Activated T-cell treated with anti-CD3 and anti-CD28 coated beads, Interleukin-2, amount 50 U/mL, for 24 hours (primary cell): ENCODE results near the gene MCU.

ENCODE experiments used
- DNase-seq: peaks from one replicate; pipeline ENCODE4 v3.0.0-alpha.2; 2020
- H3K27ac Mint-ChIP-seq: 2 replicates; pipeline ENCODE4 v1.8.0; 2020; ENCODE audit warnings: mild to moderate bottlenecking, mixed read lengths
- H3K27me3 Mint-ChIP-seq: 2 replicates; pipeline ENCODE4 v1.8.0; 2020; ENCODE audit warnings: mixed read lengths
- H3K36me3 Mint-ChIP-seq: 2 replicates; pipeline ENCODE4 v1.8.0; 2020; ENCODE audit warnings: low read depth, mixed read lengths
- H3K4me1 Mint-ChIP-seq: 2 replicates; pipeline ENCODE4 v1.8.0; 2020; ENCODE audit warnings: low read depth, mixed read lengths
- H3K4me3 Mint-ChIP-seq: 2 replicates; pipeline ENCODE4 v1.8.0; 2020; ENCODE audit warnings: mild to moderate bottlenecking, moderate library complexity, mixed read lengths
- H3K9me3 Mint-ChIP-seq: 2 replicates; pipeline ENCODE4 v1.8.0; 2020; ENCODE audit warnings: mixed read lengths

The MCU gene

DNA sequence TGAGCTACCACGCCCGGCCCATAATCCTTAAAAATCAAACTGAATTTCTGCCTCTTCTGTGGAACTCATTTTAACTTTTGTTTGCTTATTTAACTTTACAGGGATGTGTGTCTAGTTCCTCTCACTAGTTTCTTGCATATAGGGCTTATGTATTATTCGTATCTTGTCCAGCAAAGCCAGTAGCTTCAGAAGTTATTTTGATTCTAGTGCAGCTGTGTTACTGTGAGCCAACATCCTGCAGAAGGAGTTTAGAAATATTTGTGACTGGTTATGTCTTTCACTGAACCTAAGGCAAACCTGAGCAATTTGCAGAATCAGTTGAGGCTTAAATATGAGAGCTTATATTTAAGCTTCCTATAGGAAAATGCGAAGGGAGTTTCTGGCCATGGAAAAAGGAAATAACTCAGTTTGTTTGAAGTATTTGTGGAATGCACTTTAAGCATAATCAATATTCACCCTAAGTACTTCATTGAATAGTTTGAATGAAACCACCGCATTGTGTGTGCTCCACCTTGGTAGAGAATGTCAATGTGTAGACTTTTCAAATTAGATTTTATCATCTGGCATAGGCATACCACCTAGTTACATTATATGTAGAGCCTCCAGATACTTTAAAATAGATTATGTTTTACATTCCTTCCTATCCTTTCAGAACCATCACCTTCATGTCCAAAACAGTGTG, 90.8 kb downstream of the MCU start:
- no peaks in the 10 kb centered on the region for H3K27me3 Mint-ChIP-seq
- H3K4me3 Mint-ChIP-seq: no peak overlapping the region
- no peak overlapping the region for H3K27ac Mint-ChIP-seq
- H3K4me1 Mint-ChIP-seq: peaks cover 4% of the 10 kb centered on the region
- no peak for DNase-seq
- no peaks in the 10 kb centered on the region for H3K36me3 Mint-ChIP-seq
- no peaks in the 10 kb centered on the region for H3K9me3 Mint-ChIP-seq

DNA sequence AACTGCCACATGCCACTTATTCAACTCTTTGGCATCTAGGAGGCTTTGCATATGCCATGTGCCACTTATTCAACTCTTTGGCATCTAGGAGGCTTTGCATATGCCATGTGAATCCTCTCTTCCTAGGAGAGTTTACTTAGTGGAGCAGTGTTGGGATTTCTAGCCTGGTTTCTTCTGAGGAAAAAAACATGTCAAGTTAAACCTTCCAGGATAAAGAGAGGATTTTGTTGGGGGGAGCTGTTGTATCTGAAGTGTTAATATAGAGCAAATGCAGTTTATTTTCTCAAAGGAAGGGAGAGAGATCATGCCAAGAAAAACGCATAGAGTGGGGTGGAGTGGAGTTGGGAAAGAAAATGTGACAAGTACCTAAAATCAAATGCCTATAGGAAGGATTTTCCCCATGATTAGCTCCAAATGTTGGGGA, 91.5 kb downstream of the MCU start:
- peaks cover 8% of the 10 kb centered on the region for H3K4me1 Mint-ChIP-seq
- H3K4me3 Mint-ChIP-seq: no peak overlapping the region
- H3K36me3 Mint-ChIP-seq: peaks cover 3% of the 10 kb centered on the region
- DNase-seq: no peak
- no peak overlapping the region for H3K27ac Mint-ChIP-seq
- H3K27me3 Mint-ChIP-seq: no peaks in the 10 kb centered on the region
- H3K9me3 Mint-ChIP-seq: no peaks in the 10 kb centered on the region

DNA sequence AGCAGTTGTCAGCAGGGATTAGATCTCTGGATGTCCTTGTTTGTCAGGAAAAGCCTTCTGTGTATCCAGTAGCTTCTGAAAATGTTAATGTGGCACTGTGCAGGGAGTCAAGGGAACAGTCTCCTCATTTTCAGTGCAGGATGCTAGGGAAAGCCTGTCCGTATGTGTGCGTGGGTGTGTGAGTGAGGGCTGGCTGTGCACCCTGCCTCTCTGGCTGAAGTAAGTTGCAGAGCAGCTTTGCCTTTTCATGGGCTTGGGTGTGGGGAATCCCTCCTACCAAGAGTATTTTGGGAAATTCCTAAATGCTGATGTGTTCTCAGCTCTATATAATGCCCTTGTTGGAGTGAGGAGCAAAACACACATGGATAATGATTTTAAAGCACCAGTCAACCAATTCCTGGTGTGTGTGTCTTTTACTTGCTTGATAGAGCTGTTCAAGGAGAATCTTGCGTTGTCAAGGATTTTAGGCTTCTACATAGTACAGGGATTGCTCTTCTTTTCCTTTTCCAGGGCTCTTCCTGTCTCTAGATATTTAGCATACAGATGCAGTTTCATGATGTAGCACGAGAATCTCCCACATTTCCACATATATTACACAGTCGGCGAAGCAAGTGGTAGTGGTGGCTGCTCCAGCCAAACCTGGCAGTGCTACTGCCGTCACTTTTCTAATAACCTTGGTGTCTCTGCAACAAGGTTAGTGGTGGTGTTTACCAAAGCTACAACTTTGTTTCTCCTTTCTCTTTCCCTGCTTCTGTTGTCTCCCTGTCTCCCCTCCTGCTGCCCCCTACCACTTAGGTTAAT, 92.8 kb downstream of the MCU start:
- Mint-ChIP-seq H3K9me3 (no peaks in the 10 kb centered on the region), H3K4me3 (no peak overlapping the region), H3K36me3 (peaks cover 3% of the 10 kb centered on the region), H3K4me1 (peaks cover 12% of the 10 kb centered on the region), H3K27me3 (no peaks in the 10 kb centered on the region), H3K27ac (no peak overlapping the region)
- no peak for DNase-seq

DNA sequence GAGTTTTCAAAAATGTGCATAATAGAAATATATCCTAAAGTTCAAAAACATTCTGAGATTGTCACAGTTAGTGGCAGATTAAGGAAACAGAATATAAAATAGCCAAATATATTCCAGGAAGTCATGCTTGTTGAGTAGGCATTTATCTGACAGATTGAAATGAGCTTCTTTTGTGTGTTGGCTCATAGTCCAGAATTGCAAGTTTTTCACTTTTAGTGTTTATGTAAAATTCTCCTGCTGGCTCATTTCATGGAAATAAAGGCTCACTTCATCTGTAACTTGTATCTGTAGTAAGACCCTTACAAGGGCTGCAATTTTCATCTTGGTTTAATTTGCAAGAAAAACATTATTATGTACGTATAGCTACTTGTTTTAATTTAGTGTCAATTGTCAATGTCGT, 93.5 kb downstream of the MCU start:
- peaks cover 14% of the 10 kb centered on the region for H3K4me1 Mint-ChIP-seq
- no peak for DNase-seq
- H3K27me3 Mint-ChIP-seq: no peaks in the 10 kb centered on the region
- H3K36me3 Mint-ChIP-seq: peaks cover 3% of the 10 kb centered on the region
- H3K27ac Mint-ChIP-seq: no peak overlapping the region
- H3K4me3 Mint-ChIP-seq: no peak overlapping the region
- no peaks in the 10 kb centered on the region for H3K9me3 Mint-ChIP-seq

DNA sequence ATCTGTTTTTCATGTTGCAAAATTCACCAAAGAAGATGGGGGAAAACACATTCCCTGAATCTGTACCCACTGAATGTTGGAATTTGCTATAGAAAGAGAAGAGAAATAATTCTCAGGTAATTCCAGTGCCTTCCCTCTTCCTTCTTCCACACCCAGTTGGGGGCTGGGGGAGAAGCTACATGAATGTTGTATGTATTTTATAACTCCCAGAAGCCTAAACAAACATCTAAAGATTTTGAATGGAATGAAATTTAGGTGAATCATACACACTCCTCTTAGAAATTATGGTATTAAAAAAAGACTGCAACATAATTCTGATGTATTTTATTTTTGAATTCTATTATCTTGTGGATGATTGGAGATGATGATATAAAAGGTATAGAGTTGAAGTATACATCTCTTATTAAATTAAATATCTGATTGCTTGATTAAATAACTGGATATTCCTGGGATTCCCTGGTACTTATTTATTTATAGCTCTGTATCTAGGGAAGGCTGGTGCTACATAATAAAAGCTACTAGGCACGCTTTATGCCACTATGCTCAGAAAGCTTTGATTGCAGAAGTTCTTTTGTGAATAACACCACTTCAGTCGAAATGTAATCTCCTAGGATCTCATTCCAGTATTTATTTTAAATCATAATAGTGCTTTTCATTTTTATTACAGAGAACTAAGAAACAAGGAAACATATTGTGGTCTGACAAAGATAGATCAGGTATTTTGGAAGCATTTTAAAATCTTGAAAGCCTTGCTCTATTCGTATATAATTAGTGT, 98.5 kb downstream of the MCU start:
- Mint-ChIP-seq H3K27me3 (no peaks in the 10 kb centered on the region), H3K27ac (no peak overlapping the region), H3K36me3 (peaks cover 3% of the 10 kb centered on the region), H3K4me3 (no peak overlapping the region), H3K4me1 (peaks cover 14% of the 10 kb centered on the region), H3K9me3 (no peaks in the 10 kb centered on the region)
- DNase-seq: no peak

DNA sequence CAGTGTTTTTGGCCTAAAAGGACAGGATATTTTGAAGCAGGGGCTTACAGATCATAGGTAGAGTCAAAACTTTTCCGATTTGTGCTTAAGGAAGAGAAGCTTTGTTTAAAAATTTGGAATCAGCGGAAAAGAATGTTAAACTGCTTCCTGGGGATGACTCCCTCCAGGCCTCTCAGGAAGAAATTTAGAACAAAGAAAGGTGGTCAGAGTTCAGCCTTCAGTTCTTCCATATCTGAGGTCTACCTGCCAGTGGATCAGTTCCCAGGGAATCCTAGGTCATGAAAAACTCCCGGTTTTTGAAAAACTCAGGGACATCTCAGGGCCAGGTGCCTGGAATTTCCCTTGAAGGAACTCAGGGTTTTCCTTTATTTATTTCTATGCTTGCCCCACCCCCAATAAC, 100.3 kb downstream of the MCU start:
- H3K4me1 Mint-ChIP-seq: peaks cover 16% of the 10 kb centered on the region
- no peaks in the 10 kb centered on the region for H3K27me3 Mint-ChIP-seq
- no peaks in the 10 kb centered on the region for H3K9me3 Mint-ChIP-seq
- no peak overlapping the region for H3K27ac Mint-ChIP-seq
- H3K36me3 Mint-ChIP-seq: peaks cover 3% of the 10 kb centered on the region
- DNase-seq: no peak
- no peak overlapping the region for H3K4me3 Mint-ChIP-seq

DNA sequence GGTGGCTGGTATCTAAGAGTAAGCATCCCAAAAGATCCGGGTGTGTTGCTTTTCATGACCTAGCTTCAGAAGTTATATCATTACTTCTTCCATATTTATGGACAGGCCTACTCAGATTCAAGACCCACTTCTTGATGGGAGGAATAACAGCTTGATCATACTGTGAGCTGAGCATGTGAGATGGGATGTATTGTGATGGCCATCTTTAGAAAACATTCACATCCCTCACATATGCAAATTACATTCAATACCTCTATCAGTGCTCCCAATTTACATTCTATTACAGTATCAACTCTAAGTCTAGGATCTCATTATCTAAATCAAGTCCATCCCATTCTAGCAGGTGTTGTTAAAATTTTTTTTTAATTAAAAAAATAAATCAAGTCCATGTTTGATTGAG, 101.8 kb downstream of the MCU start:
- no peaks in the 10 kb centered on the region for H3K27me3 Mint-ChIP-seq
- H3K36me3 Mint-ChIP-seq: no peaks in the 10 kb centered on the region
- H3K4me3 Mint-ChIP-seq: no peak overlapping the region
- H3K4me1 Mint-ChIP-seq: peaks cover 12% of the 10 kb centered on the region
- no peaks in the 10 kb centered on the region for H3K9me3 Mint-ChIP-seq
- DNase-seq: no peak
- no peak overlapping the region for H3K27ac Mint-ChIP-seq

DNA sequence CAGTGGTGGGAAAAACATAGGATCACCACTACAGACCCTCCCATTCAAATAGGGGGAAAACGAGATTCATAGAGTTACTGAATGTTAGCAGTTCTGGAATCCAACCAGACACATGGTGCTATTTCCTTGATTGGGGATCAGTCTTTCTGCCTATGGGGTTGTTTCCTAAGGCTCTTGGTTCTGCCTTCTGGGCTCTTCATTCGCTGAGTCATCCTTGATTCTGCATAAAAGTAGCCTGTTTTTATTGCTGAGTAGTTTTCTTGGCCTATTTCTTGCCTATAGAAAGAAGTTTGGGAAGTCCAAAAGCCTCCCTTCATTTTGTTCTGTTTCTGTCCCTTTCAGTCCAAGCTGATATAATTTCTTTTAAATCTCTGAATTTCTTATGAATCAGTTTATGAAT, 102.3 kb downstream of the MCU start:
- H3K27ac Mint-ChIP-seq: no peak overlapping the region
- H3K36me3 Mint-ChIP-seq: no peaks in the 10 kb centered on the region
- no peaks in the 10 kb centered on the region for H3K9me3 Mint-ChIP-seq
- no peak overlapping the region for H3K4me3 Mint-ChIP-seq
- no peak for DNase-seq
- no peaks in the 10 kb centered on the region for H3K27me3 Mint-ChIP-seq
- H3K4me1 Mint-ChIP-seq: peaks cover 9% of the 10 kb centered on the region

DNA sequence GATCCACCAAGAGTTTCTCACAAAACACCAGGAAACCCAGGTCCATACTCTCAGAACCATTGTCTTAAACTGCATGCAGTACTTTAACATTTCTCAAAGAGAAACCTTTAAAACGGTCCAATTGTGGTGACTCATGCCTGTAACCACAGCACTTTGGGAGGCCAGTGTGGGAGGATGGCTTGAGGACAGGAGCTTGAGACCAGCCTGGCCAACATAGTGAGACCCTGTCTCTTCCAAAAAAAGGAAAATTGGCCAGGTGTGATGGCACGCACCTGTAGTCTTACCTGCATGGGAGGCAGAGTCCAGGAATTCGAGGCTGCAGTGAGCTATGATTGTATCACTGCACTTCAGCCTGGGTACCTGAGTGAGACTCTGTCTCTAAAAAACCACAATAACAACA, 104.1 kb downstream of the MCU start:
- no peaks in the 10 kb centered on the region for H3K36me3 Mint-ChIP-seq
- no peaks in the 10 kb centered on the region for H3K27me3 Mint-ChIP-seq
- H3K4me3 Mint-ChIP-seq: no peak overlapping the region
- peaks cover 10% of the 10 kb centered on the region for H3K4me1 Mint-ChIP-seq
- H3K9me3 Mint-ChIP-seq: no peaks in the 10 kb centered on the region
- DNase-seq: no peak
- H3K27ac Mint-ChIP-seq: no peak overlapping the region

DNA sequence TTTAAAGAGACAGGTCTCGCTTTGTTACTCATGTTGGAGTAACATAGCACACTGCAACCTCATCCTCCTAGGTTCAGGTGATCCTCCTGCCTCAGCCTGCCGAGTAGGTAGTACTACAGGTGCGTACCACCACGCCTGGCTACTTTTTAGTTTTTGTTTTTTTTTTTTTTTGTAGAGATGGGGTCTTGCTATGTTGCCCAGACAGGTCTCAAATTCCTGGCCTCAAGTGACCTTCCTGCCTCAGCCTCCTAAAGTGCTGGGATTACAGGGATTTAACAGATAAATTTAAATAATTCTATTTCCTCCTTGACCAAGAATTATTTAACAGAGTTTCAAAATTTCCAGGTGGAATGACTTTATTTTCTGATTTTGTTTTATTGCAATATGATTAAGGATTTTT, 104.6 kb downstream of the MCU start:
- no peaks in the 10 kb centered on the region for H3K36me3 Mint-ChIP-seq
- H3K9me3 Mint-ChIP-seq: no peaks in the 10 kb centered on the region
- H3K4me1 Mint-ChIP-seq: peaks cover 14% of the 10 kb centered on the region
- DNase-seq: no peak
- no peak overlapping the region for H3K4me3 Mint-ChIP-seq
- H3K27ac Mint-ChIP-seq: no peak overlapping the region
- no peaks in the 10 kb centered on the region for H3K27me3 Mint-ChIP-seq

DNA sequence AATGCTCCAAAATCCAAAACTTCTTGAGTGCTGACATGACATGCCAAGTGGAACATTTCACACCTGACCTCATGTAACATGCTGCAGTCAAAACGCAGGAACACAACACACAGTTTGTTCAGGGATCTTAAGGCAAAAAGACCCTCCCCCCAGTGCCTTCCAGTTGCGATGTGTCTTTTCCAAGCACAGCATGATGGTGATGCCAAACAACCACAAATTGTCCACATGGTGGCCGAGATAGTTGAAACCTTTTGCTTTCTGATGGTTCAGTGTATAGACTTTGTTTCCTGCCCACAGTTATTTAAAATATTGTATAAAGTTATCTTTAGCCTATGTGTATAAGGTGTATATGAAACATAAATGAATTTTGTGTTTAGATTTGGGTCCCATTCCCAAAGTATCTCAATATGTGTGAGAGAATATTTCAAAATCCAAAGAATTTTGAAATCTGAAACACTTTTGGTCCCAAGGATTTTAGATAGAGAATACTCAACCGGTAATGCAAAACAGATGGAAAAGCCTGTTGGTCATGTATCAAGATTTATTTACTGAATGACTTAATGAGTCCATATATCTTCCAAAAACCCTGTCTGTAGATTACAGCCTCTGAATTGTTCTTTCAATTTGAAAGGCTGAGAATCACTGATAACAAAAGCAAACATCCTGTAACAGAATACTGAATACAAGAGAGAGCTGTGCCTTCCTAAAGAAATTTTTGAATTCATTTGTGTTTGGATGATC, 108.2 kb downstream of the MCU start:
- Mint-ChIP-seq H3K4me3 (no peak overlapping the region), H3K36me3 (no peaks in the 10 kb centered on the region), H3K9me3 (no peaks in the 10 kb centered on the region), H3K27me3 (no peaks in the 10 kb centered on the region), H3K27ac (no peak overlapping the region), H3K4me1 (peaks cover 26% of the 10 kb centered on the region)
- no peak for DNase-seq

DNA sequence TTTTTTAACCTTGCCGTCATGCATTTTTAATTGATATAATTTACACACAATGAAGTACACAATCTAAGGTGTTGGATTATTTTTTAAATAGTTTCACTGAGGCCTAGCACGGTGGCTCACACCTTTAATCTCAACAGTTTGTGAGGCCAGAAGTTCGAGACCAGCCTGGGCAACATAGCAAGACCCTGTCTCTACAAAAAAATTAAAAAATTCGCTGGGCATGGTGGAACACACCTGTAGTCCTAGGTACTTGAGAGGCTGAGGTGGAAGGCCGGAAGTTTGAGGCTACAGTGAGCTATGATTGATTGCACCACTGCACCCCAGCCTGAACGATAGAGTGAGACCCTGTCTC, 108.8 kb downstream of the MCU start:
- Mint-ChIP-seq H3K9me3 (no peaks in the 10 kb centered on the region), H3K27ac (no peak overlapping the region), H3K4me1 (peaks cover 26% of the 10 kb centered on the region), H3K27me3 (no peaks in the 10 kb centered on the region), H3K36me3 (no peaks in the 10 kb centered on the region), H3K4me3 (no peak overlapping the region)
- DNase-seq: no peak

DNA sequence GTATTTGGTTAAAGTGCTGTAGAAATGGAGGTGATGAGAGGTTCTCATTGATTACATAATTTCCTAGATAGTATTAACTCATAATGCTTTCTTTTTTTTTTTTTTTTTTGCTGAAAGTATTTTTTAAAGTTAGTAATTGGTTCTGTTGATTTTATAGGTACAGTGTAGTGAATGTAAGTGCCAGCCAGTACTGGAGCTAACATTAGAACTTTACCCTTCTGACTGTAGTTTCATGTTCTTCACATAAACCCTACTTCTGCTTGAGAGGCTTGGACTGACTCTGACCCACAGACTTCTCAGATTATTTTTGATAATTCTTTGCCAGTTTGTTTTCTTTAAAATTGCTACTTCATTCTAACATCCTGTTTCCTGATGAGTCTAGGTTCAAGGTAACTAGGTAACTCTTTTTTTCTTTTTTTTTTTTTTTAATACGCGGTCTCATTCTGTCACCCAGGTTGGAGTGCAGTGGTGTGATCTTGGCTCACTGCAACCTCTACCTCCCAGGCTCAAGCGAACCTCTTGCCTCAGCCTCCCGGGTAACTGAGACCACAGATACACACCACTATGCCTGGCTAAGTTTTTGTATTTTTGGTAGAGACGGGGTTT, 109.4 kb downstream of the MCU start:
- no peak for DNase-seq
- Mint-ChIP-seq H3K27ac (no peak overlapping the region), H3K27me3 (no peaks in the 10 kb centered on the region), H3K4me3 (no peak overlapping the region), H3K36me3 (no peaks in the 10 kb centered on the region), H3K9me3 (no peaks in the 10 kb centered on the region), H3K4me1 (peaks cover 24% of the 10 kb centered on the region)

DNA sequence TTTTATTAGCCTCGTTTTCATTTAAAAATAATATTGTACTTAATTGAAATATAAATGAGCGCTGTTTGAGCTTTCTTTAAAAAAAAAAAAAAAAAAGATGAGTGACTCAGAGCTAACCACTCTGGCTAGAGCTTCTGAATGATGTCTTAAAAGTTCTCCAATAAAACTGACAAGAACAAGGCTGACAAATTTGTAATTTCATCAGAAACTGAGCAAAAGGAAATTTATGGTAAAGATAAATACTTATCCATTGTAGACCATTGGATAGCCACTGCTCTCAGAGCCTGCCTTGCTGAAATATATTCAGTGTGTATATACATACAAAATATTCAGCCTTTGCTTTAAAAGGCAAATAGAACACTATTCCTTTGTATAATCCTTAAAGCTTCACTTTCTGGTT, 110.4 kb downstream of the MCU start:
- Mint-ChIP-seq H3K4me3 (no peak overlapping the region), H3K27me3 (no peaks in the 10 kb centered on the region), H3K27ac (no peak overlapping the region), H3K36me3 (no peaks in the 10 kb centered on the region), H3K4me1 (peaks cover 24% of the 10 kb centered on the region), H3K9me3 (no peaks in the 10 kb centered on the region)
- DNase-seq: no peak
